HG02840 (cell line): Measurements from ENCODE around the gene LRRC75B.
"Not testable (repeated sequence)": the region's sequence is repeated elsewhere in the genome, so short reads cannot be mapped to it uniquely, and the experiment has no call there.

Experiments
- ATAC-seq: cut with Tn5 transposase; IDR thresholded peaks from one replicate; pipeline ENCODE4 v1.9.1; 2021; ENCODE audit warnings: mild to moderate bottlenecking, moderate library complexity, moderate number of reproducible peaks; ENCODE audit not compliant: unreplicated experiment, low FRiP score

LRRC75B gene

DNA sequence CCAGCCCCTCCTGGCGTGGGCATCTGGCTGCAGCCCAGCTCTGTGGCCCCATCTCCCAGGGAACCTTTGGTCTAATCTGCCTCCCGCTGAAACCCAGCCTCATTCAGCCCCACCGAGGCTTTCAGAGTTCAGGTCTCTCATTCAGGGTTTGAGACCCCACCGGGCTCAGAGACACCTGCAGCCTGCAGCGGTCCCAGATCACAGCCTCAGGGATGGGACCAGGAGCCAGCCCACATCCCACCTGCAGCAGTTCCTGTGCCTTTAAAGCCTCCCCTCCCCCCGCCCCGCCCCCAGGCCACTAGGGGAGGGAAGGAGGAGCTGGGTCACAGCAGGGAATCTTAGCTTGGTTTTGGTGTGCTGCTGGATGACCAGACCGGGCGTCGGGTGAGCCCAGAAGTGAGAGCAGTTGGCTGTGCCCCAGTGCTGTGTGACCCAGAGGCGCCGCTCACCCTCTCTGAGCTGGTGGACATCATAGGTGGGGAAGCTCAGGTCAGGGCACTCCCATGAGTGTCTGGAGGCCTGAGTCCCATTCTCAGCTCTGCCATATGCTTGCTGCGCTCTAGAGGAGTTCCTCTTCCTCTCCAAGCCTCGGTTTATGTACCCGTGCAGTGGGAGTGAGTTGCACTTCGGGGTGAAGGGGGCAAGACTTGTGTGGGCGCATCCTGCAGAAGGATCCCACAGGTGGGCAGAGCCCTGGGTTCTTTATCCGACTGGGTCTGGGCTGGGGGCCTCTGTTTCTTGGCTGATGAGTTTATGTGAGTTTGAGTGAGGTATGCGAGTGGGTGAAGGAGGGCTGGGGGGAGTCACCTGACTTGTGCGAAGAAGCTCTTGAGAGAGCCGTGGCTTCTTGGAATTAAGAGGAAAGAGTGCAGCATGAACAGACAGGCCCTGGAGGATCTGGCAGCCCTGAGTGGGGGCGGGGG lies 10.2 kb upstream of the LRRC75B start, which contains the start of gene GGT1:
Gene GGT1 (plus strand): TSS at position 347 of the 923 bp plus-strand sequence. CDS start 7,889 bp downstream, outside the sequence.
- ATAC-seq: not testable (repeated sequence)

DNA sequence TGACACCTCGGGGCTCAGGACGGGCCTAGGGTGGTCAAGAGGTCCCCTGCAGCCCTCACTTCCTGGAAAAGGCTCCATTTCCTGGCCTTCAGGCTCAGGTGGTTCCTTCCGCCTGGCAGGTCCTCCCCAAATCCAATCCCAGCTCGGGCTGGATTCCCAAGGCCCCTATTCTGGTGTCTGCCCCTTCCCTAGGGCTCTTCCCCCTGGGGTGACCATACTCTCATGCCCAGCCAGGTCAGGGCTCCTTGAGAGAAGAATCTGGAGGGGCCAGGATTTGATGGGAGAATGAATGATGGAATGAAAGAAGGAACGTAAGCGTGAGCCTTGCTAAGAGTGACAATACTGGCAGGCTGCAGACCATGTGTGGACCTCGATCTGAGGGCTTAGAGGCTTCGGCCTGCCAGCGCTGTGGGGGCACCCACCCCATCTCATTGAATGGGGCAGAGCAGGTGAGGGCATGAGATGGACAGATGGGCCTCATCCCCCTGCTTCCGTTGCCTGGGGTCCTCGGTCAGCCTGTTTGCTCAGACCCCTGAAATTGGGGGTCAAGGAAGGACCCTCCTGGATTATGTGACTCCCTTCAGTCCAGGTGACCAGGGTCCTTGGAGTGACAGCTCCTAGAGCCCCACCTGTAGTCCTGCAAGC lies 9.4 kb upstream of the LRRC75B start:
- ATAC-seq: not testable (repeated sequence)

DNA sequence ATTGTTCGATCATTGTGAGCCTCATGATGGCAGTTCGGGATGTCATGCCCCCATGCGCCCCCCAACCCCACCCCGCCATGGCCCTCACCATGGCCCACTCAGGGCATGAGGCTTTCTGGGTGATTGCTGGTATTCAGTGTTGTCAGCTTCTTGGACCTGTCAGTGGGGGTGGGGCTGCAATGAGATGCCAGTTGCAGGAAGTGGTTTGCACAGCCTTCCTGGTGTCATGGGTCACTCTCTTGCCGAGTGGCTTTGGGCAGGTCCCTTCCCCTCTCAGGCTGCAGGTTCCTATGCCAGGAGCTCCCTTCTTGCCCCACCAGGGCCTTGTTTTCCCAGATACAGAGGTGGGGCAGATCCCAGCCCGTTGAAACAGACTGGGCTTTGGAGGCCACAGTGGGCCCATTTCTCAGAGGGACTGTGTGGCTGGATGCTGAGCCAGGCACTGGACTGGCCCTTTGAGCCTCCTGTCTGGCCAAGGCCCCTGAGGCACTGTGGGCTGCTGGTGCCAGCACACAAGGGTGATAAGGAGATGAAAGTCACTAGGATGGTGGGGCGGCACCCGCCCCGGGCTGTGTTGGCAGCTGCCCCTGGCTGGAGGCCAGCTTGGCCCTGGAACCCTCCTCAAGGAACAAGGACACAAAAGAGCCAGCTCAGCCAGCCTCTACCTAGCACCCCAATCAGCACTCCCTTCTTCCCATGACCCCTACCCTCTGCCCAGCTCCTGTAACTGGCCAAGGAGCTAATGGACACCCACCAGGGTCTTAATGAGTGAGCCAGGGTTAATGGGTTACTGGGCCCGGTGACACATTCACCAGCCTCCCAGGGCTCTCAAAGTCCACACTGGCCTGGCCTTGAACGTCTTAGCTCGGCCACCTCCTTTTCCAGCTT lies 8.6 kb upstream of the LRRC75B start:
- no peak for ATAC-seq

DNA sequence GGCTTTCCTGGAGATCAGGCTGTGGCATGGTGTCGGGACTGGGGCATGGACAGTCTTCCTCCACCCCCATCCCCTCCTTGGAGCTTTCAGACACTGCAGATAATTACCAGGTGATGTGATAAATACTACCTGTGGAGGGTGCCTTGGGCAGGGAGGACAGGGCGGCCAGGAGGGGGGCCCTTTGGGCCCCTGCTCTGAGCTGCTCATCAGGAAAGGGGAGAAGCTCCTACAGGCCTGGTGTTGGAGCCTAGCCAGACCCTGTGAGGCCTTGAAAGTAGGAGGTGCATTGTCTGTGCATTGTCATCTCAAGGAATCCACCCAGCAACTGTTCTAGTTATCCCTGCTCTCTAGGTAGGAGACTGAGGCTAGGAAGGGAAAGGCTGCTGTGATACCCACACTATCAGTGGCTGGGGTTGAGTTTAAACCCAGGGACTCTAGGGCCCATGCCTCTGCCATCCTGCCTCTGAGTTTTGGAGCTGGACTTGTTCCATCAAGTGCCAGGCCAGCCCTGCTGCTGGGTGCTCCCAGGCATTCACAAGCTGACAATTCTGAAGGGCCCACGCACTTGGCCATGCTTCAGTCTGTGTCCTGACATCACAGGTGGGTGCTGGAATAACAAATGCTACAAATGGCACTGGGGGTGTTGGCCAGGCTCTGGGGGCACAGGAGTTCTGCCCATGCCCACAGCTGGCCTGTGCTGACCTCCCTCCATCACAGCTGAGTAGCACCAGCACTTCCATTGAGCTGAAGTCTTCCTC lies 7.3 kb upstream of the LRRC75B start:
- not testable (repeated sequence) for ATAC-seq

DNA sequence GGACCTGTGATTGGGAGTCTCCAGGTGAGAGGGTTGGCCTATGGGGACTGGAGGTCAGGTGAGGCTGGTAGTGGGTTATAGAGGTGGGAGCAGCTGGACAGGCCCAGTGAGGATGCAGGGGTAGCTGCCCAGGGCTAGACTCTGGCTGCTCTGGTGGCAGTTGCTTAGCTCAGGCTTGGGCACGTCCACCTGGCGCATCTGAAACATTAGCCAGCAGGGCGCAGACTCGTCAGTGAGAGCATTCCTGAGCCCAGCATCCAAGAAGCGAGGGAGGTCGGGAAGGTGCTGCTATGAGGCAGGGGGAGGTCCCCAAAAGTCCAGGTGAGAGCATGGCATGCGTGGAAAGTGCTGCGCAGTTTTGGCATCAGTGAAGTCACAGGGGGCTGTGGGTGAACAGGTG lies 6.6 kb upstream of the LRRC75B start:
- no peak for ATAC-seq

DNA sequence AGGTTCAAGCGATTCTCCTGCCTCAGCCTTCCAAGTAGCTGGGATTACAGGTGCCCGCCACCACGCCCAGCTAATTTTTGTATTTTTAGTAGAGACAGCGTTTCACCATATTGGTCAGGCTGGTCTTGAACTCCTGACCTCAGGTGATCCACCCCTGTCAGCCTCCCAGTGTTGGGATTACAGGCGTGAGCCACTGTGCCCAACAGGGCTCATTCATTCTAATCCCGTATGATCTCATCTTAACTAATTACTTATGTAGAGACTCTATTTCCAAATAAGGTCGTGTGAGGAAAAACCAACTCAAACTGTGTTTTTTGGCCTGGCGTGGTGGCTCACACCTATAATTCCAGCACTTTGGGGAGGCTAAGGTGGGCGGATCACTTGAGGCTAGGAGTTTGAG lies 4.2 kb upstream of the LRRC75B start:
- ATAC-seq: not testable (repeated sequence)

DNA sequence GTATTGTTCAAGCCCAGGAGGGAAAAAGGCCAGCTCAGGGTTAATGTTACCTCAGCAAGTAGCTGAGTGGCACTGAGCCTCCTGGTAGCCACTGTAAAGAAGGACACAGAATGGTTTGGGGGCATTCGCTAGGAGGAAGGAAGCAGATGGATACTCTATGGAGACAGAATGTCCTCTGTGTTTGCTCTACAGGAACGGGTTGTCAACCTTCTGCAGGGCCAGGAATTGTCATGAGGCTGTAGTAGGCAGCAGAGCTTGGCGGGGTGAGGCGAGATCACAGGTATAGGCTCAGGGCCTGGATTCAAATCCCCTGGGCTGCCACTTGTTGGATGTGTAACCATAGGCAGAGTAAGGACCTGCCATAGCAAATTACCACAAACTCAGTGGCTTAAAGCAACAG lies 3.0 kb upstream of the LRRC75B start:
- ATAC-seq: no peak

DNA sequence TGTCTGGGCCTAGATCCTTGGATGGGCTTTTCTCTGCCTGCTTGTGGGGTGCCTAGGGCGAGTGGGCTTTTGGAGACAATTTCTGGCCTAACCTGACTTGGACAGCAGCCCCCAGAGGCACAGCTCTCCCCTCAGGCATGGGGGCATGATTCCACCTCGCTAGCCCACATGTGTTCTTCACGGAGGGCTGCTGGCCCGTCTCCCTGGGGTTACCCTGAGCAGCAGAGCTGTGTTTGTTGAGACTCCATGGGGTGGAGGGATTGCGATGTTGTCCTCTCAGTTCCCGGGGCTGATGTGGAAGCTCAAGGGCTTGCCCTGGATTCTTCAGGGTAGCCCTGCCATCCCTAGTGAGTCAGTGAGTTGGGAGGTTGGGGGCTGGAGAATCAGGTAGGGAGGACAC lies 2.4 kb upstream of the LRRC75B start:
- no peak for ATAC-seq

DNA sequence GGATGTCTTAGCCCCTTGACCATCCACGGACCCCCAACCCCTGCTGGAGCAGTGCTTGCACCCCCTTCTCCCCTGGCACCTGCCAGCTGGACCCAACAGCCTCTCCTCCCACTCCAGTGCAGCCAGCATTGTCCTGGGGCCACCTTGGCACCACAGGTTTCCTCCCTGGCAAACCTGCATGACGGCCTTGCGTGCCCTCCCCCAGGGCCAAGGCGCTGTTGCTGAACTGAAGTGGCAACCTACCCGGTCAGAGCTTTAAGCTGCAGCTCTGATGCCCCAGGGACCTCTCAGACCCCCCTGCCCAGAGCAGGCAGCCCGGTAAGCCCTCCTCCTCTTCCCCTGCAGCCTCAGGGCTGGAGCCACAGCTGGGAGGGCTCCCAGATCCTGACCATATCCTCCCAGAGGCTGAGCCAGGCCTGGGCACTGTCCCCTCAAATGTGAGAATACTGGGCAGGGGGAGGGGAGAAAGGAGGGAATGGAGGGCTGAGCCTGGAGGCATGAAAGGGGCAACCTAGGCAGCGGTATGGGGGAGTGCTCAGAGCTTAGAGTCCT lies 1.8 kb upstream of the LRRC75B start:
- no peak for ATAC-seq

DNA sequence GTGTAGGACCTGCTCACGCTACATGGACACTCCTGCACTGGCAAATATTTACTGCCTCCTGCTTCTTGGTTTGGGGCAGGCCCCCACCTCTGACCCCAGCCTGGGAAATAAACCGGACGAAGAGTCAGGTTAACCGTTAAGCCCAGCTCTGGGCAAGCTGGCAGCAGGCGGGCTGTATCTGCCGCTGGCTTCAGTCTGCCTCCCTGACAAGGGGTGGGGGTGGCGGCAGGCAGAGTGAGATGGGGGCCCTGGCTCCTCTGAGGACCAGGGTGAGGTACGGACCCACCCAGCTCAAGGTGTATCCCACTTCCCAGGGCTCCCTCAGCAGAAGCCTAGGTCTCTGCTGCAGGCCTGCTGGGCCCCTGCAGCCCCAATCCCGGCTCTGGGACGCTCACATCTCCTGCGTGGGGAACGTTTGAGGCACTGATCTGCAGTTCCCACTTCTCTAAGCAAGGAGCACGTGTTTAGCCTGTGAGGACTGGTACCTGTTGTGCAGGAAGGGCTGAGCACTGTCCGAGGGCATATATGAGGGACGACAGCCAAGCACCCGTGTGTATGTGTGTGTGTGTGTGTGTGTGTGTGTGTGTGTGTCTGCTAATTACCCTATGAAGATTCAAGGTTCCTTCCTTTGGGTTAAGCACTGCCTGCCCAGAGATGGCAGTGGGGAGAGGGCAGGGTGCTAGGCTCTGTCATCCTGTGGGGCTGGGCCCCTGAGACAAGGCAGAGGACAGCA lies 1.1 kb upstream of the LRRC75B start:
- ATAC-seq: no peak

DNA sequence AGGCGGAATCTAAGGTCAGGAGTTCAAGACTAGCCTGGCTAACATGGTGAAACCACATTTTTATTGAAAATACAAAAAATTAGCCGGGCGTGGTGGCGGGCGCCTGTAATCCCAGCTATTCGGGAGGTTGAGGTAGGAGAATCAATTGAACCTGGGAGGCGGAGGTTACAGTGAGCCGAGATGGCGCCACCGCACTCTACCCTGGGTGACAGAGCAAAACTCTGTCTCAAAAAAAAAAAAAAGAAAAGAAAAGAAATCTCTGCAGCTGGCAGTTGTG lies 624 bp upstream of the LRRC75B start:
- not testable (repeated sequence) for ATAC-seq

DNA sequence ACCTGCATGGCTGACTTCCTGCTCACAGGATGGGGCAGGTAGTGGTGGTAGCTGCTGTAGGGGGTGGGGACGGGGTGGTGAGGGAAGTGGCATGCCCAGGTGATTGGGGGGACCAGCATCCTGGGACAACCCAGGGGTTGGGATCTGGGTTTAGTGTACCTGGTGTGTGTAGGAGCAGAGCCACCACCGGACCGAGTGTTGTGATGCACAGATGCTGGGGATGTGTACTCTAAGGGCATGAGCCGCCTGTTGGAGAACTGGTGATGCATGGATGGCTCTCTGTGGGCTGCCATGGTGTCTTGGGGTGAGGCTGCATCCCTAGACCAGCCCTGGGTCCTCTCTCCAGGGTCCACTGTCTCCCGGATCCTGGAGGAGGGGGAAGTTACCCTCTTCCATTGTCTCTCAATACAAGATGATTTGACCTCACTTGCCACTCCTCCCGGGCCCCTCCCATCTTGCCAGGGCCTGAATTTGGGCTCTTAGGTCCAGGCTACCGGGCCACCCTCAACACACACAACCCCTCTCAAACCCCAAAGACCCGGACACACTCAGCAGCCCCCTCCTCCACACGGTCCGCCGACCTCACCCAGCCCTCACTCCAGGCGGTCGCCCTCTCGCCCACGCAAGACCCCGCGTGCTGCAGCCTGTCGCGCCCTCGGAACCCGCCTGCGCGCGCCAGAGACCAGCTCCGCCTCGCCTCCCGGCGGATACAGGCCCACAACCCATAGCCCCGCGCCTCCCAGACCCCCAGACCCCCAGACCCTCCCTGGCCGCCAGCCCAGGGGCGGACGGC lies 619 bp downstream of the LRRC75B start:
- no peak for ATAC-seq

DNA sequence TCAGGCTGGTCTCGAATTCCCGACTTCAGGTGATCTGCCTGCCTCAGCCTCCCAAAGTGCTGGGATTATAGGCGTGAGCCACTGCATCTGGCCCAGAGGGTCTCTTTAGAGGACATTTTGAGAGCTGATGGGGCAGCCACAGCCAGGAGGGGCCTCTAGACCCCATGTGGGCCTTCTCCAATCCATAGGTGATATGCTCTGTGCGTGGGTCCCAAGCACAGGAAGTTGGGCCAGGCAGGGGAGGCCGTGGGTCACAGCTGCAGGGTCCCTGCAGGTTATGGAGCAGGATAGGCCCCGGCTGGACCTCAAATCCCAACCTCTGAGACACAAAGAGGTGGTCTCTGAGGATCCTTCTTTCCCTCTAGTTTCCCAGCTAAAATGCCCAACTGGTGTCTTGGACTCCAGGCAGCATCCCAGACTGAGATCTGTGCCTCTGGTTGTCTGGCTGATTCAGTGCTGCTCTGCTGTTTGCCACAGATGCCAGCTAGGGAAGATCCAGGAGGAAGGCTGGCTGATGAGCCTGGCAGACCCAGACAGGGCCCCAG lies 1.5 kb downstream of the LRRC75B start:
- ATAC-seq: no peak

DNA sequence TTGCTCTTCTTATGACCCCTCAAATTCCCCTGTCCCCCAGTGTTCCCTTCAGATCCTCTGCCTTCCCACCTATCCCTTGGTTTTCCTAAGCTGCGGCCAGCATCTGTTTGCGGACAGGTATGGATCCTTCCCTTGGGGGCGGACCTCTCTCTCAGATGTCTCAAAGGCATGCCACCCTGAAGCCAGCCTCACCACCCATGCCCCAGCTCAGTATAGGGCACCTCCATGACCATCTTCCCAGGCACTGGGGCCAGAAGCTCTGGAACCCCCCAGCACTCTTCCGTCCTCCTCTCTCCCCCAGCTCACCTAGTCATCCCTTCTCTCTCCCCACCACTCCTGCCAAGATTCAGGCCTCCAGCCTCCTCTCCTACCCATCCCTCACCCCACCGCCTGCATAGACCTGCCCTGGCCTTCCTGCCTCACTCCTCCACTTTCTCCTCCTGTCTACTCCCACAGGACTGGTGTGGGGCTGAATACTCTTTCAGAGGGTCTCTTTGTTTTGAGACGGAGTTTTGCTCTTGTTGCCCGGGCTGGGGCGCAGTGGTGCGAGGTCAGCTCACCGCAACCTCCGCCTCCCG lies 2.2 kb downstream of the LRRC75B start:
- no peak for ATAC-seq

DNA sequence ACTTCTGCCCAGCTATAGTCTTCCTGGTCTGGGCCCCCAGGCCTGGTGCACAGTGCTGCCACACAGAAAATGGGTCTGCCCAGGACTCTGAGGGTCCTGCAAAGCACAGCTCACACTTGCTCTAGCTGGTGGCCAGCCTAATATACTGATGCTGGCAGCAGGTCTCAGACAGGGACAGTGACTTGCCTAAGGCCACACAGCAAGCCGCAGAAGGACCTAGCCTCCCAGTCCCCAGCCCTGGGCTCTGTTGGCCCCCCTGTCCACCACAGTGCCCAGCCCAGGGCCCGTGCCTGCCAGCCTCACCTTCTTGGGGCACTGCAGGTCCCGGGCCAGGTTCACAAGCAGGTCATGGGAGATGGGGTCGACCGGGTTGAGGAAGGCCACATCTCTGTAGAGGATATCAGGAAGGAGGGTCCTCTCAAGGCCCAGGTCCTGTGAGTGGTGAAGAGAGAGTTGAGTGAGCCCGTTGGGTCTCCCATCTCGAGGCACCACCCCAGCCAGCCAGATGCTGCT lies 3.3 kb downstream of the LRRC75B start:
- ATAC-seq: no peak

DNA sequence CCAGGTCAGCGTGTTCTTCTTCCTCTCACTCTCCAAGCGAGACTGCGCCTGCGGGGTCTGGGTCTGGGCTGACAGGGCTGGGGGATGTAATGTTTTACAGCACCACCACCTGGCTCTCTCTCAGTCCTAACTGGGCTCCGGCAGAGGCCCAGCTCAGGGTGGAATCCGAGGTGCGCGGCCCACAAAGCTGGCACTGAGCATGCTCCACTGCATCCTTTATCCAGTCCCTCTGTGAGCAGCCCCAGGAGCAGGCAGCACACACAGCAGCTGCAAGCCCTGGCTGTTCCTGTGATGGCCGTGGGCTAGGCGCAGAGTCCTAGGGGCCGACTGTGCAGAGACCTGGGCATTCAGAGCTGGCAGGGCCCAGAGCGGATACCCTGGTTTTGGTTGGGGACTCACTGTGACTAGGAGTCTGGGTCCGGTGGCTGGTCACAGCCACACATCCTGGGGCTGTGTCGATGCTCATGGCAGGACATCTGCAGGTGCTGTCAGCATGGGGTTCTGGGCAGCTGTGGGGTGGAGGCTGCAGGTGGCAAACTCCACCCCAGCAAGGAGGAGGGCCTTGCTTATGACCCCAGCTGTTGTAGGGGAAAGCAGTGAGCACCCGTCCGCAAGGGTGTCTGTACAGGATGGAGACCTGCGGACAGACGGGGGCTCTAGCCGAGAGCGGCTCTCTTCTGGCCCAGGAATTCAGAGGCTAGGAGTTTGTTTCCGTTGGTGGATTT lies 4.0 kb downstream of the LRRC75B start:
- no peak for ATAC-seq

DNA sequence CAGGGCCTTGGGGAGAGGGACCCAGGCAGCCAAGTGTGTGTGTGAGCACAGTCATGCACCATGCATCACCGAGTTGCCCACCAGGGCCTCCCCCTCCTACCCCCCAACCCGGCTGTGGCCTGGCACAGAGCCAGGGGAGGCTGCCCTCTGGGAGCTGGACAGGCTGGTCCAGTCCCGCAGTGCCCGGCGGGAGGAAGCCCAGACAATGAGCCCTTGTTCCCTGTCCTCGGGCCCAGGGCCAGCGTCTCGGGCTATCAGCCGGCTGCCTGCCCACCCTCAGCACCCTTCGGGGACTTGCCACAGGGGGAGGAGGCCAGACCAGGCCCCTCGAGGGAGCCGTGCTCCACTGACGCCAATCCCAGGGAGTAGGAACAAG lies 4.5 kb downstream of the LRRC75B start:
- no peak for ATAC-seq
